Activated CD4-positive, alpha-beta T cell treated with anti-CD3 and anti-CD28 coated beads, Interleukin-2, Interleukin-4, amounts not matched to agents 100 ng/mL and 50 ng/mL, durations not matched to agents 16 hours and 8 hours (primary cell): ENCODE data around the gene FHIT.

ENCODE experiments used
- DNase-seq: peaks from one replicate; pipeline ENCODE4 v3.0.0-alpha.2; 2020; ENCODE audit warnings: low spot score

Gene FHIT

GRCh38 chr3:59996056-59996455 is 1255.2 kb downstream of the FHIT start:
- DNase-seq, result no peak

GRCh38 chr3:59995563-59995962 is 1255.7 kb downstream of the FHIT start:
- DNase-seq, result no peak

- no peak for DNase-seq
These were observed 1256.4 kb downstream of the FHIT start for GRCh38 chr3:59994732-59995304.

GRCh38 chr3:59992578-59992977 is 1258.7 kb downstream of the FHIT start:
- no peak for DNase-seq

- no peak for DNase-seq
These were observed 1260.3 kb downstream of the FHIT start for GRCh38 chr3:59990915-59991314.

GRCh38 chr3:59982510-59982909 is 1268.7 kb downstream of the FHIT start:
- DNase-seq, result no peak

- no peak for DNase-seq
These were observed 1269.9 kb downstream of the FHIT start for GRCh38 chr3:59981377-59981776.

- DNase-seq, result no peak
These were observed 1270.7 kb downstream of the FHIT start for GRCh38 chr3:59980576-59980975.

GRCh38 chr3:59979542-59979941 is 1271.7 kb downstream of the FHIT start:
- peak; percentile 4 for DNase-seq

- DNase-seq, result no peak
These were observed 1272.3 kb downstream of the FHIT start for GRCh38 chr3:59978979-59979378.

- DNase-seq, result no peak
These were observed 1280.5 kb downstream of the FHIT start for GRCh38 chr3:59970796-59971195.

- DNase-seq, result no peak
These were observed 1280.9 kb downstream of the FHIT start for GRCh38 chr3:59970376-59970775.

GRCh38 chr3:59968513-59969045 is 1282.7 kb downstream of the FHIT start:
- DNase-seq, result no peak

GRCh38 chr3:59963676-59964075 is 1287.6 kb downstream of the FHIT start:
- DNase-seq, result no peak

GRCh38 chr3:59957150-59957549 is 1294.1 kb downstream of the FHIT start:
- DNase-seq, result peak; percentile 7

GRCh38 chr3:59953104-59953503 is 1298.1 kb downstream of the FHIT start:
- DNase-seq, result peak; percentile 4

GRCh38 chr3:59949311-59949710 is 1301.9 kb downstream of the FHIT start:
- no peak for DNase-seq

GRCh38 chr3:59946401-59946800 is 1304.9 kb downstream of the FHIT start:
- DNase-seq, result no peak

GRCh38 chr3:59940718-59941117 is 1310.5 kb downstream of the FHIT start:
- no peak for DNase-seq

- no peak for DNase-seq
These were observed 1311.3 kb downstream of the FHIT start for GRCh38 chr3:59939826-59940426.

- no peak for DNase-seq
These were observed 1312.4 kb downstream of the FHIT start for GRCh38 chr3:59938828-59939227.

GRCh38 chr3:59937201-59937600 is 1314.1 kb downstream of the FHIT start:
- no peak for DNase-seq

GRCh38 chr3:59936472-59936871 is 1314.8 kb downstream of the FHIT start:
- DNase-seq, result no peak

- DNase-seq, result peak; percentile 83
These were observed 1316.2 kb downstream of the FHIT start for GRCh38 chr3:59935025-59935424.
